GM21390 (cell line): ENCODE data around the gene RABGGTA.
A peak's percentile ranks its signal among the peaks of the same experiment; 100 is the strongest.

ENCODE experiments used
- ATAC-seq: cut with Tn5 transposase; IDR thresholded peaks from one replicate; pipeline ENCODE4 v1.9.1; 2021; ENCODE audit not compliant: unreplicated experiment

Gene RABGGTA

GRCh38 chr14:24307156-24307574 is 35.8 kb upstream of the RABGGTA start:
- no peak for ATAC-seq

DNA sequence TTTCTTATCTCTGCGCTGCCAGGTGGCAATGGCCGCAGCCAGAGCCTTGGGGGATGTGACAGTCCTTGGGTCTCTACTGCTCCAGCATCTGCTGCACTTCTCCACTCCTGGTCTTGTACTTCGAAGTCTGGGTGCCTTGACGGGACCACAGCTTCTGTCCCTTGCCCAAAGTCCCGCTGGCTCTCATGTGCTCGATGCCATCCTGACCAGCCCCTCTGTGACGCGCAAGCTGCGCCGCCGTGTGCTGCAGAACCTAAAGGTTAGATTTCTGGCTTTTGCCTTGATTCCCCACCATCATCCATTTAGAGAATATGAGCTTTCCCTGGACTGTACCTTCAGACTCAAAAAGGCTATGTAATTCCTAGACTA is 32.6 kb upstream of the RABGGTA start:
- ATAC-seq: no peak

DNA sequence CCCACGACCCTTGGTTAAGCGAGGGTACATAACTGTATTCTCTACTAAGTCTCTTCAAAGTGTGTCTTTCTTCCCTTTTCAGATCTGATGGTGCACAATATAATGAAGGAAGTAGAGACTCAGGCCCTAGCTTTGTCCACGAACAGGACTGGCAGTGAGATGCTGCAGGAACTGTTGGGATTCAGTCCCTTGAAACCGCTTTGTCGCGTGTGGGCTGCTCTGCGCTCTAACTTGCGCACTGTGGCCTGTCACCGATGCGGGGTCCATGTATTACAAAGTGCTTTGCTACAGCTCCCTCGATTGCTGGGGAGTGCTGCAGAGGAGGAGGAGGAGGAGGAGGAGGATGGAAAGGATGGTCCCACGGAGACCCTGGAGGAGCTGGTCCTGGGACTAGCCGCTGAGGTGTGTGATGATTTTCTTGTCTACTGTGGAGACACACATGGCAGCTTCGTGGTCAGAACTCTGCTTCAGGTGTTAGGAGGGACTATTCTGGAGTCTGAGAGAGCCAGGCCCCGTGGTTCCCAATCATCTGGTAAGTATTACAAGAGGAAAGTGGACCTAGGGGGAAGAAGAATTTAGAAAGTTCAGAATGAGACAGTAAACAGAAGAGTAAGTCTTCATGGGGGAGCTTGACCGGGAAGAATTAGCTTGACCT is 29.1 kb upstream of the RABGGTA start:
- no peak for ATAC-seq

DNA sequence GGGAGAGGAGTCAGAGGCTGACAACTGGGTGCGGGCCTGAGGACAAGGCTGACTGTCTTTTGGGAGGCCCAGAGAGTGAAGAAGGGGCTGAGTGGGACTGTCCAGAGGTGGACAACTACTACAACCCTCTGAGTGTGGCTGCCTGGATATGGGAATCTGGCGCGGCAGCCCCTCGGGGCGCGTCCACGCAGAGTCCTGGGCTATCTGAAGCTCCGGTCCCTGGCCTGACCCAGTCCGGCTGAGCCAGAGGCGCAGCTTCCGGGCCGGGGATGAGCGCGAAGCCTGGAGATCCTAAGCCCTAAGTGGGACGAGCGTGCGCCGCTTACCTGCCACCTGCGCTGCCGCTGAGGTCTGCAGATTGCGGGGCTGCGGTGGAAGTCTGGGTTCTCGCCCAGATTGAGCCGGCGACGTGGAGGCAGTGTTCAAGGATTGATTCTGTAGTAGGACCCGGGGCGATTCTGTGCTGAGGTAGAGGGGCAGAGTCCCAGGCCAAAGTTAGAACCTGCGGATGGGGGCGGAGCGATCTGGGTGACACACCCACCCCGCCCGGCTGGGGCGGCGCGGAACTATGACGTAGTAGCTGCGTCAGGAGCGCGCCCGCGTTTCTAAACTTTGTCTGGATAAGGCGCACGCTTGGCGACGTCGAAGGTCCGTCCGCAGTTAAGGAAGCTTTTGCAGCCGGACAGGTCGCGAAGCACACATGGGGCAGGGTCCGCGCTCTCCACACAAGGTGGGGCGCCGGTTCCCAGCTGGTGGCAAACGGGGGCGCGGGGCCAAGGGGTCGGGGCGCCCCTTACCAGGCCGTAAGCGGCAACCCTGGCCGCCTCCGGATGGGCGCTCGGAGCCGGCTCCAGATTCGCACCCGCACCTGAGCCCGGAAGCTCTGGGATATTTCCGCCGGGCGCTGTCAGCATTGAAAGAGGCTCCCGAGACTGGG is 28.1 kb upstream of the RABGGTA start, which contains the start of the genes DHRS1 and NOP9:
DHRS1 (minus strand) TSS at position 526 of the 937 bp plus-strand sequence. CDS start 674 bp downstream, outside the sequence.
NOP9 (plus strand) TSS at position 596 of the 937 bp plus-strand sequence; CDS start at position 701, 105 bp downstream.
- peak; percentile 62 for ATAC-seq

DNA sequence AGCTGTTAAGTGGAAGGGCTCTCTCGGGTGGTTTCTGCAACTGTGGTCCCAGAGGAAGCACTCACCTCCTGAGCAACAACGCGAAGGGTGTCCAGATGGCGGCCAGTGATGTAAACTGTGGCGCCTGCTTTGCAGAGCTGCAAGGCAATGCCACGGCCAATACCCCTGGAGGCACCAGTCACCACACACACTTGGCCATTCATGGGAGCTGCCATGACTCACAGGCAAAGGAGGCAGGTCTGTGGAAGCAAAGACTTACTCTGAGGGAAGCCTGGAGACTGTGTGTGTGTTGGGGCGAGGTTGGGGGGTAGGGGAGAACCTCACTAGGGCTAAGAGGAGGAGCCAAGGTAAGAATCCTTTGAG is 27.5 kb upstream of the RABGGTA start:
- ATAC-seq: no peak

DNA sequence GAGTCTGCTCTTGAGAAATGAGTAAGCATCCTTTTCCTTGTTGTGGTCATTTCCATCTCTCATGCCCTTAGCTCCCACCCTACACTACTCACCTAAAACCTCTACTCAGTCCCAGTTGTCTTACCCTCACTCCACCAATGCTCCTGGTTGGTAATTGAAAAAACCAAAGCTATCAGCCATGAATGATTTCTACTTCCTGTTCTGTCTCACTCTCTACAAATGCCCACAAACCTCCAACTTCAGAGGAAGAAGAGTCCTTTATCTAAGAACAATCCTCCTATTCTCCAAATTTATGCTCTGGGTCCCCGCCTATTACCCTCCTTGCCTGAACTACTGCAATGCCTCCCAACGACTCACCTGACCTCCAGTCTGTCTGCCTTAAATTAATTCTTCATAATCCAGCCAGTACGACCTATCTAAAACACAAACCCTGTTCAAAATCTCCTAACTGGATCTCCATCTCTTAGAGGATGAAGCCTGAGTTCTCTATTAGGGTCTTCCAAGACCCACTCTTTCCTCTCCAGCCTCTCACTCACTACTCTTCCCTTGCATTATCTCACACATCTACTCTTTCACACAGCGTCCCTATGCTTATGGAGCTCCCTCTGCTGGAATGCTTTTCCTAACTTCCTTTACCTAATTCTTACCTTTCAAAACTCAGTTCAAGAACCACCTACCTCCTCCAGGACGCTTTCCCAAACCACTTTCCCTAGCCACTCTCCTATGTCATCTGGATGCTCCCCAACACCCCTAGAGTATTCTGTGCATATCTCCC is 26.0 kb upstream of the RABGGTA start:
- ATAC-seq: peak; percentile 13

DNA sequence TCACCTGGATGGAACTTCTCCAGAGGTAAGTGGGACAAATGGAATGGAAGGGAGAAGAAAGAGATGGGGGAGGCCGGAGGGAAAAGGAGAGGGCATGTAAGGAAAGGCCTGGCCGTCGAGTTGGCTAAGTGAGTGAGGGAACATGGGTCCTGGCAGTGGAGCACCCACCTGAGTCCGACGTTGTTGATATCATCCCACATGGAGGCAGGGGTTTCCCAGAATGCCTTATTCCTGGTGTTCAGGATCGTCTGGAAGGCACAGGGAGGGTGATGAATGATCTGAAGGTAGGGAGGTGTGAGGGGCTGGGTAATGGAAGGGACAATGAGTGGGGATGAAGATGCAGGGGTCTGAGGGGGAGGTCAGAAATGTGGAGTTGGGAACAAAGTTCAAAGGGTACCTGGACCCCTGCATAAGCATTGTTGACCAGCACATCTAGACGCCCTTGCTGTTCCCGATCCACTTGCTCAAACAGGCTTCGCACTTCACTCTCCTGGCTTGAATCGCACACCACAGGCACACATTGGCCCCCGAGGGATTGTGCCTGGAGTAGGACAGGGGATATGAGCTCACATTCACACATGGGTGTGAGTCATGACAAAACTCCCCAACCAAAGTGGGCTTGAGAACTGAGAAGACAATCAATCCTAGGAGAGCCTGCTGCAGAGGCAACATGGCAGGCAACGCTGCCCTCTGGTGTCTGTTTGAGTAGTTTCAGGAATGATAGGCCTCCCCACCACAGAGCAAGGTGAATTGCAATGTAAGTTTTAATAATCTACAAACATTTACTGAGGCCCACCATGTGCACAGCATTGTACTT is 25.2 kb upstream of the RABGGTA start:
- ATAC-seq: peak; percentile 44

GRCh38 chr14:24293525-24293924 is 22.1 kb upstream of the RABGGTA start:
- ATAC-seq: no peak

DNA sequence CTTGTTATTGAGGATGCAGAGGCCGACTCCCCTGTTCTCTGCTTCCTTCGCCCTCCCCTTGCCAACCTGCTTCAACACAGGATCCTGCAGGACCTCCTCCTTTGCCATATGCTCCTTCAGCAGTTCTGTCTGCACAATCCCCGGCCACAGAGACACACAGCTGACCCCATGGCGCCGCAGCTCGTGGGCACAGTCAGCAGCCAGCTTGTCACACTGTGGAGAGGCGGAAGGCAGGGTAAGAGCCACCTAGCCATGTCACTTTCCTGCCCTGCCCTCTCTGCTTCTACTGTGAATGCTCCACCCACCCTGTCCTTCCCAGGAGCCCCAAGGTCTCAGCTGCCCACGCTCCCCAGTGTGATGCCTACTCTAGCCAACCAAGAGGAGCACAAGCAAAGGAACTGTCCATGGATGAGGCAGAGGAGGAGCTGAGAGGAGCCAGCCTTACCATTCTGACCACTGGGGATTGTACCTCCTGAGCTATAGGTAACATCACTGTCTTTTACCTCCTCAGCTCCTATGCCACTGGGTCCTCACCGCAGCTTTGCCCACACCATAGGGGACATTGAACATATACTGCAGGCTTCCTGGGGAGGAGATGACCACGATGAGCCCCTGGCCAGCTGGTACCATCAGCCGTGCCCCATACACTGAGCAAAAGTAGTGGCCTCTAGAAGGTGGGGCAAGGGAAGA is 20.9 kb upstream of the RABGGTA start:
- no peak for ATAC-seq

GRCh38 chr14:24291446-24292117 is 20.2 kb upstream of the RABGGTA start:
- ATAC-seq: no peak

DNA sequence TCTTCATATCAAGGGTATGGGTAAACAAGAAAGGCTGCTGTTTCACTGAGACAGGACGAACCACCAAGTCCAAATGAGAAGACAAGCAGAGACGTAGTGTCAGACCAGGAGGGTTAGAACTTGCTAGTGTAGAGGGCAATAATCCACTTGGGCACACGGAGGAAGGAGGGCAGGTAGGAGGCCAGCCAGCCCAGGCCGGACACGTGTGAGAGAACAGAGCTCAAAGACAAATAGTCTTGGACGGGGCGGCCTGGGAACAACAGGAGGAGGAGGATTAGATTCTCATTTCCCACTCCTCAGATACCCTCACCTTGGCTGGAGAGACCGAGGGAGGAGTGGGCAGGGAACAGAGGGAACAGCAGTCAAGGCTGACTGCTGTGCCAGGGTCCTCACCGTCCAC is 19.3 kb upstream of the RABGGTA start:
- no peak for ATAC-seq

DNA sequence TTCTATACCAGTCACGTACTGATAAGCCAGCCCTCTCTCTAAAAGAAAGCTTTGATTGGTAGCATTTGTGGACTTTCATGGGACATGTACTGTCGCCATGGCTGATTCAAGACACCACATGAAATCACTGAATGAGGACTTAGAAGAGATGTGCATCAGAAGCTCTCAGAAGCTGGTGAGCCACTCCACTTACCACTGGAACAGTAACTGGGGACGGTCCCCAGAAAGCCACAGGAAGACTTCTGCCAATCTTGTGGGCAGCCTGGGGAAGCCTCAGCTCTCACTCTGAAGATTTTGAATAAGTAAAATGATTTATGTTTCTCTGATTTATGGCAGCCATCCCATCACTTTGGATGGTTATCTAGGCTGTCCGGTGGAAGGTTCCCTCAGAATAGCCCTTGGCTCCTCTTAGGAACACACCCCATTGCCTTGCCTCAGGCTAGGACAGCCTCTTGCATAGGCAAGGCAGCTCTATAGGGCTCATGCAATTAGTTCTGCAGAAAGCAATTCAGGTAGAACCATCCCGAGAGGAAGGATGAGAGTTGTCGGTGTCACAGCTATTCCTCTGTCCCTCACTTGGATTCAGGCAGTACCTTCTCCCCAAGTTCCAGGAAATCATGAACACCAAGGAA is 18.4 kb upstream of the RABGGTA start:
- peak; percentile 80 for ATAC-seq

DNA sequence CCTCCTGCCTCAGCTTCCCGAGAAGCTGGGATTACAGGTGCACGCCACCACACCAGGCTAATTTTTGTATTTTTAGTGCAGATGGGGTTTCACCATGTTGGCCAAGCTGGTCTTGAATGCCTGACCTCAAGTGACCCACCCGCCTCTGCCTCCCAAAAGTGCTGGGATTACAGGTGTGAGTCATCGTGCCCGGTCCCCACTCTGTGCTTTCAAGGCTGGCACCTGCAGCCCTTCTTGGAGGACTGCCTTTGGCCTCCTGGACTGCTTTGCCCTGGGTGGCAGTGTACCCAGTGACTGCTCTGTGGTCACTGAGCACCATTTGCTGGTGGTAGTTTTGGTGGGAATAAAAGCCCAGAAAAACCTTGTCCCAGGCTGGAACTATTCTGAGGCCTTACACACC is 15.6 kb upstream of the RABGGTA start:
- ATAC-seq: no peak

DNA sequence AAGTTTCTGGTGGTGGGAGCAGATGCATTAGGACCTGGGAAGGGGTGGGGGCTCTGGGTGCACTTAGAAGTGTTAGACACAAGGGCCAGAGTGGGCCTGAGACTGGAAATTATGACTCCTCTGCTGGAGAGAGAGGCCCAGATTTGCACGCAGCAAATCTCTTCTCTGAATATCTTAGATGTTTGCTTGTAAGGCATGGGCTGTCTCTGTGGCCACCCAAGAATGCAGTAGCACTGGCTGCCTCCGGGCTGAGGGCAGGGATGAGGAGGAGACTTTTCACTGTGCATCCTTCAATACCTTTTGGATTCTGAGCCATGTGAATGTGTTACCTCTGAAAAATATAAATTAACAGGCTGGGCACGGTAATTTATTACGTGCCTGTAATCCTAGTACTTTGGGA is 14.0 kb upstream of the RABGGTA start:
- ATAC-seq: no peak

GRCh38 chr14:24284501-24285035 is 13.2 kb upstream of the RABGGTA start:
- ATAC-seq: no peak

DNA sequence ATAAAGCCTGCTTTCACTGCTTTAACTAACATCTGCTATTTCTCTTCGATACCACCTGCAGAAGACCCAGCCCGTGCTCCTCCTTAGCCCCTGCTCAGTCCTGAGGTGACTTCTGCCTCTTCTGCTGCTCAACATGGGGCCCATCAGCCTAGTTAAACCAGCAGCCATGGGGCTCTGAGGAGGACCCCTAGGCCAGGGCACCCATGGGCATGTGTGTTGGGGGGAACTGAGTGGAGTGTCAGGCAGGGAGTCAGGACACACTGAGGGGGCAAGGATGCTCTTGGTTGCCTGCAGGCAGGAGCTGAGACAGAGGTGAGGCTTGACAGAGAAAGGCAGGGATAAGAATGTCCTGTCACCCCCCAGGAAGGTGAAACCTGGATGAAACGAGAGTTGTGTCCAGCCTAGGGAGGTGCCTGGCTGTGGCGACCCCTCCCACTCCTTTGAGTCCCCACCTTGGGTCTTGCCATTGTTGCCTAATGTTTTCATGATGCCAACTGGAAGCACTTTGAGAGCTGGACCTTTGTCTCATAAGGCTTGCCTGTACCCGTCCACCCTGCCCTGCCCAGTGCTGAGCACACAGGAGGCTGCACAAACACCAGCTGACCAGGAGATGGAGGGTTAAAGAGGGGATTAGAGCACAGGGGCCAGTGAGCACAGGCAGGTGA is 12.5 kb upstream of the RABGGTA start:
- ATAC-seq: no peak

- ATAC-seq: no peak
Observed at GRCh38 chr14:24282736-24283135, 11.3 kb upstream of the RABGGTA start.

DNA sequence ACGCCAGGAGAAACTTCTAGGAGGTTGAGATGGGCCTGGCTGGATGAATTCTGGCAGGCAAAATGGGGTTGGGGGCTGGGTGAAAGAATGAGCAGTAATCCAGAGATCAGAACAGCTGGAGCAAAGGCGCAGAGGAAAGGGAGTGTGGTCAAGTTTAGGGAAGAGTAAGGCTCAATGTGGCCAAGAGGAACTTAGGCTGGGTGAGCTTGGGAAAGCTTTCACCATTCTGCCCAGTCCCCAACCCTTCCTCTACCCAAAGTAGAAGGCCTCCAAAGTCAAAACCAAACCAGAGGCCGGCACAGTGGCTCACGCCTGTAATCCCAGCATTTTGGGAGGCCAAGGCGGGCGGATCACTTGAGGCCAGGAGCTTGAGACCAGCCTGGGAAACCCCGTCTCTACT is 10.2 kb upstream of the RABGGTA start:
- no peak for ATAC-seq
